Esophagus (tissue), 2 donors: Measurements from ENCODE around the gene KCNK2. TPM values are rescaled to one million over a fixed set of nuclear protein-coding genes. Genes with fewer than 3 reads are reported as not detected.

ENCODE experiments used
- H3K27ac ChIP-seq, 2 donors: one replicate each; pipeline ENCODE4 v1.5.1; 2013; ENCODE audit warnings: low read depth in 2 of 2, mild to moderate bottlenecking in 2 of 2, inconsistent platforms in 1 of 2, low read length in 1 of 2, moderate library complexity in 1 of 2
- H3K27me3 ChIP-seq, 2 donors: one replicate each; pipeline ENCODE4 v1.6.1; 2013; ENCODE audit warnings: low read length in 2 of 2, control low read depth in 1 of 2, mild to moderate bottlenecking in 1 of 2; ENCODE audit not compliant: insufficient read depth in 2 of 2, control insufficient read depth in 1 of 2
- H3K36me3 ChIP-seq, 2 donors: one replicate each; pipeline ENCODE4 v1.6.1; 2013; ENCODE audit warnings: low read length in 1 of 2; ENCODE audit not compliant: control insufficient read depth in 2 of 2, insufficient read depth in 2 of 2
- H3K4me1 ChIP-seq, 2 donors: one replicate each; pipeline ENCODE4 v1.6.1; 2013; ENCODE audit warnings: low read length in 1 of 2; ENCODE audit not compliant: control insufficient read depth in 2 of 2, insufficient read depth in 2 of 2
- H3K4me3 ChIP-seq, 2 donors: one replicate each; pipeline ENCODE4 v1.5.1; 2013; ENCODE audit warnings: low read length in 2 of 2, mild to moderate bottlenecking in 2 of 2, low read depth in 1 of 2, moderate library complexity in 1 of 2
- H3K9me3 ChIP-seq, 2 donors: one replicate each; pipeline ENCODE4 v1.6.1; 2013; ENCODE audit warnings: mild to moderate bottlenecking in 2 of 2, low read depth in 1 of 2, low read length in 1 of 2, moderate library complexity in 1 of 2; ENCODE audit not compliant: control insufficient read depth in 2 of 2, insufficient read depth in 1 of 2
- WGBS, 2 donors: extraction: QIAGEN DNeasy Blood & Tissue Kit; methylation state at CpG; one replicate each; pipeline ENCODE4 v1.1.7; 2013; 5-methylcytosine and 5-hydroxymethylcytosine counted together
- polyA plus RNA-seq, 2 donors: library from polyadenylated mRNA; stranded (reverse); fragments of 200-250 nt; gene quantifications; one replicate each; pipeline ENCODE4 v1.2.3, GENCODE V29; 2013
- donor health status: healthy with polysubstance abuse.
- donor health status: Bipolar disorder and iron deficiency.

KCNK2 gene
- polyA plus RNA-seq, 2 donors, result 0.07 to 0.14 TPM

DNA sequence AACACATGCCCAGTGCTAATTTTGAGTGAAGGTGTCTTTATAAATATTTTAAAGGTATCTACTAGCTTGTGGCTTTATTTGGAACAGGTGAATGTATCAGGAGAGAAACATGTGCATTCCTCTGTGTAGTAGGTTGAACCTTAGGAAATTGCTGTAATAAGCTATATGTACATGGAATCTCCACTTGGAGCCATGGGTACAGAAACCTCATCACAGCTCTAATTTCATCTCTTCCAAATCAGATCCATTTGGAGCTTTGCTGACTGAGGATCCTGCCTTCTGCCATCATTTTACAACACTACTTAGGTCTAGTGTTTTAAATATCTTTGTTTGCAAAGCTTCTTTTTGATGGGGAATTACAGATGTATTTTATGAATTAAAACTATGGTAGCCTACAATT, 2.1 kb downstream of the KCNK2 start:
- Histone ChIP-seq H3K9me3 (no peaks in the 10 kb centered on the region), H3K27me3 (peaks cover 7 to 8% of the 10 kb centered on the region in 2 donors), H3K4me1 (no peaks in the 10 kb centered on the region), H3K27ac (no peak overlapping the region), H3K4me3 (no peak overlapping the region), H3K36me3 (no peaks in the 10 kb centered on the region)

DNA sequence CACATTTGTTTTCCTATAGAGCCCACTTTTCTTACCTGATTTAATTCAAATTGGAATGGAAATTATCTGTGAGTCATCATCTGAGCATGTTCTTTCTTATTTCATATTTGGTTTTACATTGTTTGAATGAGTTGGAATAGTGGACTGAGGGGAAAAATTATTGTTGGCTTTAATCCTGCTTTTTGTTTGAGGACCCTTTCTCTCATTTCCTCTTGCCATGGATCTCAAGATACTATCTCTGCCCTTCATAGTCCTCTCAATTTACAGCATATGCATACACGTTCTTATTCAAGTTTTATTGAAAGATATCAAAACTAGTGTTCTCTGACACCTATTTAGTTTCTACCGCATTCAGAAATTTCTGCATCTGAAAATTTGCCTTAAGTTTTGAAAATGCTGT, 5.1 kb downstream of the KCNK2 start:
- H3K4me3 ChIP-seq, result no peak overlapping the region
- H3K4me1 ChIP-seq, result no peaks in the 10 kb centered on the region
- H3K27me3 ChIP-seq, result peaks cover 2 to 5% of the 10 kb centered on the region in 2 donors
- H3K9me3 ChIP-seq, result no peaks in the 10 kb centered on the region
- H3K36me3 ChIP-seq, result no peaks in the 10 kb centered on the region
- H3K27ac ChIP-seq, result no peak overlapping the region
- 79 to 89% methylated on average over 2 of the region's 2 CpGs for WGBS, 2 donors

DNA sequence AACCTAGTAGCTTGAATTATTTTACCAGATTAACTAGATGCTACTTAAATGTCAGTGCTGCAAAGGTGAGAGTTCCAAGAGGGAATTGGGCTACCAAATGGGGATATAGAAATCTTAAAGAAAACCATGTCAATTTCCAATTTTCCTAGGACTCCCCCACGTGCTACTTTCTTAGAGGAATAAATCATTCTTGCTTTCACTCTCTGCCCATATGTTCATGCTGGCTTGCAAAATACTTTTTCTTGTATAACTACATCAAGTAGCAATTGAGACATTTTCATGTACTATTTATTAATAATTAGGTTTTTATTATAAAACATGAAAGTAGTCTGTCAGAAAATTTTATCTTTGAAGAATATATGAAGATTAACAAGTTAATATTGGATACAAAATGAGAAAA, 11.8 kb downstream of the KCNK2 start:
- no peaks in the 10 kb centered on the region for H3K9me3 ChIP-seq
- H3K4me1 ChIP-seq, result no peaks in the 10 kb centered on the region
- H3K36me3 ChIP-seq, result no peaks in the 10 kb centered on the region
- H3K4me3 ChIP-seq, result no peak overlapping the region
- H3K27me3 ChIP-seq, result no peaks in the 10 kb centered on the region
- no peak overlapping the region for H3K27ac ChIP-seq
- 25 to 31% methylated on average over 1 of the region's 1 CpG for WGBS, 2 donors

DNA sequence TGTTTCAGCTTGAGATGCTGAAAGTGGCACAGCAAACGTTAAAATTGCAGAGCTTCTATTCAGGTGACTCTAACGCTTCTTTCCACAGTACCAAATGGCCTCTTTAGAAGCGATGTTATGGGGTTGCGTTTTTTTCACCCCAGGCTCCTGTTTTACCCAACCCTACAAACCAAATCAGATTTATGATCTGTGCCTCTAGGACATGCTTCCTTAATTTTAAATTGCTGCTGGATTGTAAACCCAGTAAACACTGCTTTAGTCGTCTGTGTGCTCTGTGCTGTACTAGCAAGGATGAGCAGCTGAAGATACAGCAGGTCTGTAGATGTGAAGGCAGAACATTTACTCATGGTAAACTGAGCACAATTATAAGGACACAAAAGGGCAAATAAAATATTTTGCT, 13.0 kb downstream of the KCNK2 start:
- H3K9me3 ChIP-seq, result no peaks in the 10 kb centered on the region
- no peak overlapping the region for H3K4me3 ChIP-seq
- 77 to 81% methylated on average over 5 of the region's 5 CpGs for WGBS, 2 donors
- H3K27ac ChIP-seq, result no peak overlapping the region
- H3K36me3 ChIP-seq, result no peaks in the 10 kb centered on the region
- H3K27me3 ChIP-seq, result no peaks in the 10 kb centered on the region
- H3K4me1 ChIP-seq, result no peaks in the 10 kb centered on the region

DNA sequence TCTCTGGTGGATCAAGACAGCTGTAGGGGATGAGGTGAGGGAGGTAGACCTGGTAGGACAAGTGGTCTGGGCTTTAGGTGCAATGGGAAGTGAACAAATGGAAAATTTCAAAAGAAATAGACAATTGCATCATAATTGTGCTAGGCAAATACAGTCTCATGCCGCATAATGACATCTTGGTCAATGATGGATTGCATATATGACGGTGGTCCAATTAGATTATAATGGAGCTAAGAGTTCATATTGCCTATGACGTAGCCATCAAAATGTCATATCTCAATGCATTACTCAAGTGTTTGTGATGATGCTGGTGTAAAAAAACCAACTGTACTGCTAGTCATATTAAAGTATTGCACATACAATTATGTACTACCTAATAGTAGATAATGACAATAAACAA, 19.0 kb downstream of the KCNK2 start:
- H3K27ac ChIP-seq, result no peak overlapping the region
- H3K27me3 ChIP-seq, result no peaks in the 10 kb centered on the region
- H3K4me3 ChIP-seq, result no peak overlapping the region
- H3K4me1 ChIP-seq, result no peaks in the 10 kb centered on the region
- no peaks in the 10 kb centered on the region for H3K36me3 ChIP-seq
- WGBS, 2 donors, result 70 to 81% methylated on average over 3 of the region's 3 CpGs
- no peaks in the 10 kb centered on the region for H3K9me3 ChIP-seq

DNA sequence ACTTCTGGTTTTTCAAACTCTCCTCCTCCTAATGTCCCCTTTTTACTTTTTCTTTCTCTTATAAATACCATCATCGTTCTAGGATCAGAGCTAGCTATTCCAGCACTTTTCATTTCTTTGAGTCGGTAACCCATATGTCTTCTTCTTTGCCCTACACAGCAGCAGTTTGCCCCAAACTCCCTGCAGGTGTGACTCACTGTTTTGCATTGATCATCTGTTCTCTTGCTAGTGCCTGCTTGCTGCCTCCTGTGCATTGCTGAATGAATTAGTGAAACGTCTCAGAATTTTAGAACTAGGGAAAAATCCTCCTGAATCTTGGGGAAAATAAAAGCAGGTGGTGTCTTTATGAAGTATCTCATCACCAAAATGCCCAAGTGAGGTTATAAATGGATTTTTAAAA, 21.7 kb downstream of the KCNK2 start:
- Histone ChIP-seq H3K4me3 (no peak overlapping the region), H3K4me1 (no peaks in the 10 kb centered on the region), H3K27ac (no peak overlapping the region), H3K36me3 (no peaks in the 10 kb centered on the region), H3K27me3 (no peaks in the 10 kb centered on the region), H3K9me3 (no peaks in the 10 kb centered on the region)
- WGBS, 2 donors, result 39 to 42% methylated on average over 3 of the region's 3 CpGs

DNA sequence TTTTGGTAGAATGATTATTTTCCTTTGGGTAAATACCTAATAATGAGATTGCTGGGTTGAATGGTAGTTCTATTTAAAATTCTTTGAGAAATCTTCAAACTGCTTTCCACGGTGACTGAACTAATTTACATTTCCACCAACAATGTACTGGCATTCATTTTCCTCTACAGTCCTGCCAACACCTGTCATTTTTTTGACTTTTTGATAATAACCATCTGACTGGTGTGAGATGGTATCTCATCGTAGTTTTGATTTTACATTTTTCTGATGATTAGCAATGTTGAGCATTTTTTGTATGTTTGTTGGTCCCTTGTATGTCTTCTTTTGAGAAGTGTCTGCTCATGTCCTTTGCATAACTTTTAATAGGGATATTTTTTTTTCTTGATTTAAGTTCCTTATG, 23.5 kb downstream of the KCNK2 start:
- H3K4me1 ChIP-seq, result no peaks in the 10 kb centered on the region
- no peak overlapping the region for H3K4me3 ChIP-seq
- no peaks in the 10 kb centered on the region for H3K36me3 ChIP-seq
- H3K27me3 ChIP-seq, result no peaks in the 10 kb centered on the region
- H3K27ac ChIP-seq, result no peak overlapping the region
- H3K9me3 ChIP-seq, result no peaks in the 10 kb centered on the region
- WGBS, 2 donors, result 84 to 89% methylated on average over 2 of the region's 2 CpGs

DNA sequence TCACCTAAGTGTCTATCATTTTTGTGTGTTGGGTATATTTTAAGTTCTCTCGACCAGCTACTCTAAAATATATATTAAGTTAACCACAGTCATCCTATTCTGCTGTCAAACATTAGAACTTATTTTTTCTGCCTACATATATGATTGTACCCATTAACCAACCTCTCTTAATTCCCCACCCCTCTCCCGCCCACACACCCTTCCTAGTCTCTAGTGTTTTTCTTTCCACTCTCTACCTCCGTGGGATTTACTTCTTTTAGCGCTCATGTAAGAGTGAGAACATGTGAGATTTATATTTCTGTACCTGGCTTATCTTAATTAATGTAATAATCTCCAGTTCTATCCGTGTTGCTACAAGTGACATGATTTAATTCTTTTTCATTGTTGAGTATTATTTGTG, 26.6 kb downstream of the KCNK2 start:
- Histone ChIP-seq H3K36me3 (no peaks in the 10 kb centered on the region), H3K4me1 (no peaks in the 10 kb centered on the region), H3K9me3 (no peaks in the 10 kb centered on the region), H3K4me3 (no peak overlapping the region), H3K27me3 (no peaks in the 10 kb centered on the region), H3K27ac (no peak overlapping the region)
- WGBS, 2 donors, result 74 to 76% methylated on average over 5 of the region's 5 CpGs

DNA sequence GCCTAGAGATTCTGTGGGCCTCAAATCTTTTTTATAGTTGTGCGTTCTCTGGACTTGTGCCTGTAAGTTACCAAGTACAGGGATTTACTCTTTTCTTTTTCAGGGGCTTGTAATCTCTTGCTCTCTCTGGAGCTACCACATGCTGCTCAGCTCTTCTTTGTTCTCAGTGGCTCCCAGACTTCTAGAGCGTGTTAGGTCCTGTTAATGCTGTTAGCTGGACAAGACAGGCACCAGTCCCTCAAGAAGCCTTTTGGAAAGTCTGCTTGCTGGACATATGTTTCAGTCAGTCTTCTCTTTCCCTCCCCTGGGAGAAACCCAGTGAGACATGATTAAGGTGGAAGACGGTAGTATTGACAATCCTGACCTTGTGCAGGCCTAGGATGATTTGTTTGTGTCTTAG, 29.4 kb downstream of the KCNK2 start:
- 66 to 78% methylated on average over 3 of the region's 3 CpGs for WGBS, 2 donors
- Histone ChIP-seq H3K27ac (no peak overlapping the region), H3K36me3 (no peaks in the 10 kb centered on the region), H3K9me3 (no peaks in the 10 kb centered on the region), H3K4me3 (no peak overlapping the region), H3K4me1 (no peaks in the 10 kb centered on the region), H3K27me3 (no peaks in the 10 kb centered on the region)

DNA sequence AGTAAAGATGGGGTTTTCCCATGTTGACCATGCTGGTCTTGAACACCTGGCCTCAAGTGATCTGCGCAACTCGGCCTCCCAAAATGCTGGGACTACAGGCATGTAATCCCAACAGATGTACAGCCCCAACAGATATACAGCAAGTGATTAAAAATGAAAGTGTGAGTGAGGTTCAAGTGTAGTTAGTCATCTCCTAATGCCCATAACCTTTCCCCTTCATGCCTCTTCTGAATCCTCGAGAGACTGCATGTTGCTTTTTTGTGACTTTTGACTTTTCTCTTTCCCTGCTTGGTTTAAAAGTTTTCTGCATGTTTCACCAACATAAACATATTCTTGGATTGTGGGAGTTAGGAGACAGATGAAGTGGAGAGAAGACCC, 31.2 kb downstream of the KCNK2 start:
- H3K27ac ChIP-seq, result no peak overlapping the region
- no peak overlapping the region for H3K4me3 ChIP-seq
- H3K27me3 ChIP-seq, result no peaks in the 10 kb centered on the region
- H3K36me3 ChIP-seq, result no peaks in the 10 kb centered on the region
- H3K4me1 ChIP-seq, result no peaks in the 10 kb centered on the region
- WGBS, 2 donors, result 74 to 82% methylated on average over 3 of the region's 3 CpGs
- no peaks in the 10 kb centered on the region for H3K9me3 ChIP-seq
